Fibroblast of skin of scalp (primary cell): ENCODE results near the gene FADD.

Experiments used
- DNase-seq: peaks from one replicate; pipeline ENCODE4 v3.0.0-alpha.2; 2013

Gene FADD

DNA sequence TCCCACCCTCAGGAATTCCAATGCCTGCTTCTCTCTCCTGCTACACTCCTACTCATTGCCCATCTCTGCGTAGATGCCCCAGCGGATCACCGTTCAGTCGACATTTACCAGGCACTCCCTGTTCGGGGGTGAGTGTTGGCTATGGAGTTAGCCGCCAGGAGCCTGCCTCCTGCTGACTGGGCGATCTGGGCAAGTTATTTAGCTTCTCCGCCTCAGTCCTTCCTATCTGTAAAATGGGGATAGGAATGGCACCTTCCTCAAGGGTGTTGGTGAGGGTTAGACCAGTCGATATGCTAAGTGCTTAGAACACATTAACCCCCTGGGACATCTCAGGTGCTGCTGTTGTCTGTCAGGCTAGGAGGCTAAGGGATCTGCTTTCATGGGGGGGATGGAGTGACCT lies 30.9 kb downstream of the FADD start:
- DNase-seq: no peak

DNA sequence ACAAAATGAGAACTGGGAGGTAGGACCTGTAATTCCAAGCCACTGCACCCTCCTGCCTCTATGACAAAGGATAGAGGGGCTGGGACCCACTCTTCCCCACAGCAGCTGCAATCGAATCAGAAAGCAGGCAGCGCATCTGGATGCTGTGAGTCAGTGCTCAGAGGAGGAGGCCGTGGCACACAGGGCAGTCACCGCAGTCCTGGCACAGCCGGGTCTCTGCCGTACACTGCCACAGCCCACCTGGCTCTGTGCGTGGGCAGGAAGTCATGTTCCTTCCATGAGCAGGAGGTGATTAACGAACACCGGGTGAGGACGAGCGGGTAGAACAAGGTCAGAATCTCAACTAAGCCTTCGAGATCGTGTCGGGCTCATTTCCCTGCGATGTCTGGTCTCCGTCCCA lies 37.2 kb downstream of the FADD start:
- DNase-seq: no peak

DNA sequence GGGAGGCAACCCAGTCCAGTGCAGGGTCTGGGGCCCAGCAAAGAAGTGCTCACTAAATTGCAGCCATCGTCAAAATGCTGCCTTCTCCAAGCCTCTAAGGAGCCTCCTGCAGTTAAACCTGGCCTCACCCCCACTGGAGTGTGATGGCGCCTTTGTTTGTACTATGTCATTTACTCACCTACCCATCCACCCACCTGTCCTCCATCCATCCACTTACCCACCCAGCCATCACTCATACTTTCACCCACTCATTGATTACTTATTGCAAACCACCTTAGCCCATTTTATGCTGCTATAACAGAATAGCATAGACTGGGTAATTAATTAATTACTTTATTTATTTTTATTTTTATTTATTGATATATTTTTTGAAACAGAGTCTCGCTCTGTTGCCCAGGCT lies 38.6 kb downstream of the FADD start:
- no peak for DNase-seq

DNA sequence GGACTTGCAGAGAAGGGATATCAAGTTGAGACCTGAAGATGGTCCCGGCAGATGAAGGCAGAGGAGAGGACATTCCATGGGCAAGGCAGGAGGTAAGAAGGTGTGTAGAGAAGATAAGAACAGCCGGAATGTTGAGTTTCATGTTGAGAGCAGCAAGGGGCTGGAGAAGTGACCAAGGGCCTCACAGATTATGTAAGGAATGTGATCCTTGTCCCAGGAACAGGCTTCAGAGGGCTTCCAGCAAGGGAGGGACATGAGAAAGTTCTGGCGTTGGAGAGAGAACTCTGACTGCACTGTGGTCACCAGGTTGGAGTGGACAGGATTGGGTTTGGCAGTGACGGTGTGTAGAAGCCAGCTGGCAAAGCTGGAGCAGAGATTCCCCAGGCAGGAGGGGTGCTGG lies 39.8 kb downstream of the FADD start:
- no peak for DNase-seq

DNA sequence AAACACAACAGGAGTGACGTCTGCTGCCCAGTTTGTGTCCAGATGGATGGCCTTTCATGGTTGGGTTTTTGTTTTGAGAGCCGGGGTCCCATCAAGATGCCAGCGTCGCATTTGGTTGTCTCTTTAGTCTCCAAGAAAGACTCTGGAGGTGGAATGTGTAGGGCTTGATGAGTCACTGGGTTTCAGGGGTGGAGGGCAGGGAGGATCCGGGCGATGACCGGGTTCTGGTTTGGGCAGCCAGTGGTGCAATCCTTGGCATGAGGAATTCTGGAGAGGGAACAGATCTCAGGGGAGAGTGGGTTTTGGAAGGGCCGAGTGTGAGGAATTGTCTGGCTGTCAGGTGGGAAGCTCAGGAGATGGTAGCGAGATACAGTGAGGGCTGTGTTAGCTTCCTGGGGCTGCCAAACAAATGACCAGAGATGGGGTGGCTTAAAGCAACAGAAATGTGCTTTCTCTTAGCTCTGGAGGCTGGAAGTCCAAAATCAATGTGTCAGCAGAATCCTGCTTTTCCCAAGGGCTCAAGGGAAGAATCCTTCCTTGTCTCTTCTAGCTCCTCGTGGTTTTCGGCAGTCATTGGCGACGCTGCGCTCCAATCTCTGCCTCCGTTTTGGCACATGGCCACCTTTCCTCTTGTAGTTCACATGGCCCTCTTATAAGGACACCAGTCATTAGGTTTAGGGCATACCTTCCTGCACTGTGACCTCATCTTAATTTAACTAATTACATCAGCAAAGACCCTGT lies 41.0 kb downstream of the FADD start:
- DNase-seq: no peak

DNA sequence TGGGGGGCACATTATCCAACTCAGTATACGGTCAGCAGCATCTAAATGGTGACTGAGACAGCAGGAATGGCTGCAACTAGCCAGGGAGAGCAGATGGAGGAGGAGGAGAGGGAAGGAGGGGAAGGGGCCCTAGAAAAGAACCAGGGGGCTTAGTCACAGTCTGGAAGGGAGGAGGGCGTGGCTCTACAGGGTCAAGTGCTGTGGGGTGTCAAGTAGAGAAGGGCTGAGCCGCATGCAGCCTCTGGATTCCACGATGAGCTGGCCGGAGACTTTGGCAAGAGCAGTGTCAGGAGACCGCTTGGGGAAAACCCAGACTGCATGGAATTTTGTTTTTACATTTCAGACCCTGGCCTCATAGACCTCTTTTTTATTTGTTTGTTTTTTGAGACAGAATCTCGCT lies 41.6 kb downstream of the FADD start:
- peak; percentile 72 for DNase-seq

DNA sequence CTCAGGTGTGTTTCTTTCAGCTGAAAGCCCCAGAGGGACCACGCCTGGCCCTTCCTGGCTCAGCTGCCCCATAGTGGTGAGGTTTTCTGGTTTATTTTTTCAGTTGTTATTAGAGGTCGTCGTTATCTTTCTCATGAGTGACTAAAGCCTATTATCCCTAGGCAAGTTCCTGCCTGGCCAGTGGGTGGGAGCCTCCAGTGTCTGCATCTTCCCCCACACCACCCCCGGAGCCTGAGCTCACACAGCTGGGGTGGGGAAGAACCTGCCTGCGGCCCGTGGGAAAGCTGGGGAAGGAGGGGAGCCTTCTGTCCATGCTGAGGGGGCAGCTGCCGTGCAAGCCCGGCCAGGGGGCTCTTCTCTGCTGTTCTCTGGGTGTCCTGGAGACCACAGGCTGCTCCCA lies 43.1 kb downstream of the FADD start:
- DNase-seq: no peak

DNA sequence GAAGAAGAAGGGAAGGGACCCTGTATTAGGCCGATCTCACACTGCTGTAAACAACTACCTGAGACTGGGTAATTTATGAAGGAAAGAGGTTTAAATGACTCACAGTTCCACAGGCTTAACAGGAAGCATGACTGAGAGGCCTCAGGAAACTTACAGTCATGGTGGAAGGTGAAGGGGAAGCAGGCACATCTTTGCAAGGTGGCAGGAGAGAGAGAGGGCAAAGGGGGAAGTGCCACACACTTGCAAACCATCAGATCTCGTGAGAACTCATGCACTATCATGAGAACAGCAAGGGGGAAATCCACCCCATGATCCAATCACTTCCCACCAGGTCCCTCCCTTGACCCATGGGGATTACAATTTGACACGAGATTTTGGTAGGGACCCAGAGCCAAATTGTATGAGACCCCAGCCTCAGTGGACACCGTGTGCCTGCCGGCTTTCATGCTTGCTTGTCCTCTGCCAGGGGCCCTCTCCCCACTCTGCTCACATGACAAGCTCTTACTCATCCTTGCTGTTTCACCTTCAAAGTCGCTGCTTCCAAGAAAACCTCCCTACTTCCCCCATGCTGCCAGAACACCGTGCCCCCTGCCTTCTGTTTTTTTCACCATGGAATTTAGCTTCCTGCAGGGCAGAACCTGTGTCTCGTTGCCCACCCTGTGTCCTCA lies 44.1 kb downstream of the FADD start:
- DNase-seq: no peak

DNA sequence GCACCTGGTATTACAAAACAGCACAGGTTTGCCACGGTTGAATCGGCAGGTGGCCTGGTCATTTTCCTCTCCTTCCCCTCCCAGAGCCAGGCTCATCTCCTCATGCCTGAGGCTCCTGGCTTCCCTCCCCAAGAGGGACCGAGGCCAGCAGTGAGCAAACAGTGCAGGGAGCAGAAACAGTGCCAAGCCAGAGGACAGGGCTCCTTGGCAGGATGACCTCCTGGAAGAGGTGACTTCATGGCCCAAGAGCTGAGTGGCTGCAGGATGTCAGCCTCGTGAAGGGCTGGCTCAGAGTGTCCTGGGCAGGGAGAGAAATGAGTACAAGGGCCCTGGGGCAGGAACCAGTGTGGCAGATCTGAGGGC lies 44.6 kb downstream of the FADD start:
- no peak for DNase-seq

DNA sequence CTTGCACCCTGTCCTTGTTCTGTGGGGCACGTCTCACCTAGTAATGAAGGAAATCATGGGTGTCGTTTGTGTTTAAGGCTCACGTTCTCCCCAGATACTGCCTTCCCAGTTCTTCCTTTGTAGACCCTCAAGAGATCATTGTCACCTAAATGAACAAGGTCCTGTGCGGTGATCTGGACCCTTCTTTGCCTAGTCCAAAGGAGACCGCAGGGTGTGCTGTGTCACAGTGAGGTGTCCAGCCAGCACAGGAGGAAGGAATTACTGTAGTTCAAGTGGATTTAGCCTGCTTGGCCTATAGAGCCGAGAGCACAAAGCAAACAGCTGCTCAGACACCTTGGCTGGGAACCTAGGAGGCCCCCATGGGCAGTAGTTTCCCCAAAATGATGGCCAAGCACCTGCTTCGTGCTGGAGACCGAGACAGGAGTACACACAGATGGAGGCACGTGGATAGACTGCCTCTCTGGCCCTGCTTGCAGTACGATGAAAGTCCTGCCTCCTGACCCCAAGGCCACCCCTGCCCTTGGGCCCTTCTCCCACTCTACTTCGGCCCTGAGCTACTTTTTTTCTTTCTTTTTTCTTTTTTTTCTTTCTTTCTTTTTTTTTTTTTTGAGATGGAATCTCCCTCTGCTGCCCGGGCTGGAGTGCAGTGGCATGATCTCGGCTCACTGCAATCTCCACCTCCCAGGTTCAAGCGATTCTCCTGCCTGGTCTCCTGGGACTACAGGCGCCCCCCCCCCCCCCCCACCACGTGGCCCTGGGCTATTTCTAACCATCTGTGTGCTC lies 48.0 kb downstream of the FADD start:
- no peak for DNase-seq

DNA sequence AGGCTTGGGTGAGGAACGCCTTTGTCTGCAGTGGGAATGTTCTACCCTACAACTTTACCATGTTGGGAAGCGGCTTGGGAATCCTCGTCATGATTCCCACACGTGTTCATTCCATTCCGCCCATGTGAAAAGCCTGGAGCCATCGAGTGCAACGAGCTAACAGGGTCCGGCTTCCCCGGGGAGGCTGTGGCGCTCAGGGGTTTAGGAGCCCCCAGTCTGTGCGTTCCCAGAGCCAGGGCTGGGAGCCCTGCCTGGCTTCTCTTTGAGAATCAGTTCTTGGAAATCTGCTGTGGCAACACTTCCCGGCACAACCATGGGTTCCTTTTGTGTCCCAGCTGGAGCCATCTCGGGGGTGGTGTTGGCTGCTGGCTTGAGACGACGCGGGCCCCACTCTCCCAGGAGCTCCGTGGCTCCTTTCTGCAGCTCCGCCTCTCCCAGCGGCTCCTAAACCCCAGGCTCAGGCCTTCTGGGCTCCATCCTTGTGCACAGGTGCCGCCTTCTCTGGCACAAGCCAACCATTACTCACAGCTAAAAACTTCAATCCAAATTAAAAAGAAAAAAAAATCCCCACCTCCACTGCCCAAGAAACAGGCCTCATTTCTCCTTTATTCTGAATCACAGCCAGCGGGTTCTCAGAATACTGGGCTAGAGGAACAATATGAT lies 48.7 kb downstream of the FADD start:
- DNase-seq: no peak

DNA sequence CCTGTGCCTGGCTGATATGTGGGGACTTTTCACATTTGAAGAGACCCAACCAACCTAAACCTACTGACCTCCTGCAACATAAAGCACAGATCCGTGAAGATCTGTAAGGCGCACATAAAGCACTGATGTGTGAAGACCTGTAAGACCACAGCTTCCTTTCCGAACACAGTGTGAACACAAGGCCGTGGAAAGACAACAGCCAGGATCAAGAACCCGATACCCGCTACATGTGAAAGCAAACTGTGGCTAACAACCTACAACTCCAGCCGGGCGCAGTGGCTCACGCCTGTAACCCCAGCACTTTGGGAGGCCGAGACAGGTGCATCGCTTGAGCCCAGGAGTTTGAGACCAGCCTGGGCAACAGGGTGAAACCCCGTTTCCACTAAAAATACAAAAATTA lies 49.7 kb downstream of the FADD start:
- DNase-seq: no peak

DNA sequence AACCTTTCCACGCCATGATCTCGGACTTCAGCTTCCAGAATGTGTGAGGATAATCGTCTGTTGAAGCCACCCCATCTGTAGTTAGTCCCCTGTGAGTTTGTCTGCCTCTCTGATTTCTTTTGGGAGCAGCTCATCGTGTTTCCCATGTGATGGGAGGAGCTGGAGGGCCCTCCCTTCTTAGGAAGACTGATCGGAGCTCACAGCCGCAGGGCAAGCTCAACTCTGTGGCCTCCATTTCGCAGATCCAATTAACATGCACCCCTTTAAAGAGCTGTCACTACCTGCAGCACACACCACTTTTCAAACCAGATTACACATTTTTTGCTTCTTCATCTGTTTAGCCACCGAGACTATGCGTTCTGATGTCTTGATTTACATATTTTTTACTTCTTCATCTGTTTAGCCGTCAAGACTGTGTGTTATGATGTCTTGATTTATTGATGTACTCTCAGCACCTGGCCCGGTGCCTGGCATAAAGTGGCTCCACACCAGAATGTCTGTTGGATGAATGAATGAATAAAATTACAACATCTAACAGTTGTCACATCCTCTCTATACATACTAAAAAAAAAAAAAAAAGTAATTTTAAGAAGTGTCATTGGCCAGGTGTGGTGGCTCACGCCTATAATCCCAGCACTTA lies 52.5 kb downstream of the FADD start:
- no peak for DNase-seq
